ENCODE measurements around the gene ANKRD22.

Gene ANKRD22

DNA sequence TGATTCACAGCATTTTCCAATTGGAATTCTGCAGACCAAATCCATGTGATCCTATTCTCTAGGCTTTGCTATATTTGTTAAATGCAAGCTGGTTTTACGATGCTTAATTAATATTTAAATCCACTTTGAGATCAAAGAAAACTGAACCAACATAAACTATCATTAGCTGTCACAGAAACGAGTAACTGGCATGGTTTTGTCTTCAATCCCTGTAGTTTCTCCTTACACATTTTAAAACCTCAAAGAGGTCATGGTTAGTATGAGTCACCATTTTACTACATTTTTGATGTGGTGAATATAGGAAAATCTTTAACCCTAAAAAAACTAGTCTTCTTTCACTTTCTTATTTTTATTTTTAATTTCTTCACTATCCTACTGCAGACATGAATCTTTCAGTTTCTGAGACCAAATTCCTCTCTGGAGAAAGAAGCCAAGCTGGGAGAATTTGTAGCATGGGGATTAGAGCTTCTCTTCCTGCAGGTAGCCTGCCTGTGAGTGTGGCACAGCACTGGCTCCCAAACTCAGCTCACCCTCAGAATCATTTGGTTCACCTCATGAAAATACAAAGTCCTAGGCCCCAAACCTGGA is 57.8 kb downstream of the ANKRD22 start:
- peak; percentile 71 for DNase-seq

DNA sequence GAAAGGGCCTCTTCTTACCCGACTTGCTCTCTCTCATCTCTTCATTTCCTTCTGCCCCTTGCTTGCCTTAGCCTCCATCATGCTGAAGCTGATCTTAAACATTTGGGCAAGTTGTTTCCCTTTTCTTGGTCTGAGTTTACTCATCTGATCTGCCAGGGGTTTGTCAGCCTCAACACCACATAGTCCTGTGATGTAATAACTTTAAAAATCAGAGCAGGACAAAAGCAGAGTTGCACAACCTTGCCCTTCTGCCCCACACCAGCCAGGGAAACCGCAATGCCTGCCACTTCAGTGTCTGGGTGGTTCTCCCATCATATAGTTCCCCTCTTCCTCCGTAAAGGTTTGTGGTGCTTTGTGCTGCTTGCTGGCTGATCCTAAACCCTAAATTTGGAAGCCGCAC is 59.0 kb downstream of the ANKRD22 start:
- peak; percentile 56 for DNase-seq

GRCh38 chr10:88791924-88792323 is 59.7 kb downstream of the ANKRD22 start:
- DNase-seq = peak; percentile 18

GRCh38 chr10:88788924-88789323 is 62.7 kb downstream of the ANKRD22 start:
- DNase-seq = no peak

- DNase-seq = no peak
Observed at GRCh38 chr10:88787463-88787862, 64.2 kb downstream of the ANKRD22 start.

GRCh38 chr10:88786032-88786770 is 65.4 kb downstream of the ANKRD22 start:
- DNase-seq = no peak

DNA sequence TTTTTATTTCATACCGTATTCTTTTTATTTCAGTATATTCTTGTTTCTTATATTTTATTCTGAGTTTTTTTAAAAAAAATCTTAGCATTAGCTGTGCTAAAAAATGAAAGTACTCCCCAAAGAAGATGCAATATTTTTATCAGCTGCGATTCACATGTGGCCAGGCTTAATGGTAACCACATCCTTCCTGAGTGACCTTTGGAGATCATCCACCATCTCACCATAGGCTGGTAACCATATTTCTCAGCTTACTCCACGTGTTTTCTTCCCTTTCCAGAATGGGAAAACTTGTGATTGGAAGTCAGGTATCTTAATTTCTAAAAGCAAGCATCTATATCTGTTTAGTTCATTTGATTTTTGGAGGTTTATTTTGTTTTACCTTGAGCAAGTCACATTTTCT is 67.9 kb downstream of the ANKRD22 start:
- DNase-seq = no peak

GRCh38 chr10:88782222-88782621 is 69.4 kb downstream of the ANKRD22 start:
- DNase-seq = no peak

DNA sequence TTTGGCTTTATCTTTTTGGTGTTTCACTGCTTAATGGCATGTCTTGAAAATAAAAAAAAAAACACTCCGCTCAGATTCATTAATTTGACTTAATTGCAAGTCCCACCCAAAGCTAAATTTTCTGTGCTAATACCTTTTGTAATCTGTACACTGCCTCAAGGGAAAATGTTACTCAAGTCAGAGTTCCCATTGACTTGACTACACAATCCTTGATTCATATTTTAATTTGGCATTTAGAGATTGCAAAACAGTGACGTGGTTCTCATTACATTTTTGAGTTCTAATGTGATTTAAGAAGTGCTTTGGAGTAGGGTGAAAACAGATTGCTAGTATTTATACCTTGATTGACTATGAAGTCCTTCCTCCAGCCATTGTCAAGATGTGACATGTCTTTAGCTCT is 70.4 kb downstream of the ANKRD22 start:
- DNase-seq = no peak
